B cell (primary cell): ENCODE results near the gene NHERF2. TPM values are rescaled to one million over a fixed set of nuclear protein-coding genes. Genes with fewer than 3 reads are reported as not detected.

Source experiments
- ATAC-seq: fragments of 200-7000 bp; cut with Tn5 transposase; one replicate; pipeline ENCODE4 v1.10.0; 2021; ENCODE audit warnings: low read depth, mild to moderate bottlenecking, moderate number of reproducible peaks, moderate library complexity
- CTCF ChIA-PET: fragments of 350-600 bp; sonication (Branson Sonifier 250); formaldehyde crosslinking; loops from one replicate; lab custom pipeline; 2021; ENCODE audit warnings: antibody characterized with exemption, inconsistent platforms; lab: Charles Lee
- POLR2A ChIA-PET: fragments of 350-600 bp; sonication (Branson Sonifier 250); formaldehyde crosslinking; loops from one replicate; lab custom pipeline; 2021; ENCODE audit warnings: antibody characterized with exemption; lab: Charles Lee
- DNase-seq: peaks from one replicate; pipeline ENCODE4 v3.0.0; 2013
- H2AFZ ChIP-seq: 2 replicates; pipeline ENCODE4 v1.6.1; 2012; ENCODE audit warnings: mild to moderate bottlenecking, low read depth, low read length; ENCODE audit not compliant: insufficient read depth, poor library complexity, severe bottlenecking
- H3K27ac ChIP-seq, 2 donors: 1 replicate in 1 of 2; 2 replicates in 1 of 2; pipeline ENCODE4 v1.5.1; 2012 to 2013; ENCODE audit warnings: low read length in 2 of 2, mild to moderate bottlenecking in 2 of 2, moderate library complexity in 1 of 2
- H3K27me3 ChIP-seq, 4 experiments: fragments of 200-600 bp in 1 of 4; sonication (generic) in 1 of 4; replicated peaks in 1 of 4; 1 replicate in 2 of 4; 2 replicates in 2 of 4; pipeline versions ENCODE4 v1.6.1 to v1.7.0; 2013 to 2016; ENCODE audit warnings: low read length in 3 of 4, mild to moderate bottlenecking in 2 of 4, mixed read lengths in 1 of 4, moderate library complexity in 1 of 4; ENCODE audit not compliant: insufficient read depth in 4 of 4, control insufficient read depth in 3 of 4; ENCODE audit errors: control extremely low read depth in 1 of 4
- H3K36me3 ChIP-seq, 2 experiments: replicated peaks in 1 of 2; 1 replicate in 1 of 2; 2 replicates in 1 of 2; pipeline versions ENCODE4 v1.6.1 to v1.7.1; 2013; ENCODE audit warnings: low read length in 1 of 2; ENCODE audit not compliant: insufficient read depth in 2 of 2, control insufficient read depth in 1 of 2; ENCODE audit errors: control extremely low read depth in 1 of 2, extremely low read depth in 1 of 2
- H3K4me1 ChIP-seq, 2 donors: fragments of 200-600 bp in 1 of 2; sonication (generic) in 1 of 2; 1 replicate in 1 of 2; 2 replicates in 1 of 2; pipeline versions ENCODE4 v1.5.1 to v1.6.1; 2013 to 2017; ENCODE audit warnings: low read length in 2 of 2; ENCODE audit not compliant: control insufficient read depth in 2 of 2, insufficient read depth in 2 of 2
- H3K4me2 ChIP-seq: replicated peaks from 2 replicates; pipeline ENCODE3; 2012; ENCODE audit warnings: mild to moderate bottlenecking, low read depth, low read length; ENCODE audit not compliant: poor library complexity, severe bottlenecking
- H3K4me3 ChIP-seq, 5 experiments: fragments of 200-600 bp in 1 of 5; sonication (generic) in 1 of 5; 1 replicate in 3 of 5; 2 replicates in 2 of 5; pipeline versions ENCODE4 v1.5.1 to v1.7.0; 2011 to 2016; ENCODE audit warnings: low read length in 4 of 5, mild to moderate bottlenecking in 4 of 5, low read depth in 2 of 5, control low read depth in 1 of 5, moderate library complexity in 1 of 5; ENCODE audit not compliant: insufficient read depth in 1 of 5; ENCODE audit errors: control extremely low read depth in 1 of 5, extremely low read depth in 1 of 5
- H3K79me2 ChIP-seq: fragments of 200-600 bp; sonication (generic); one replicate; pipeline ENCODE4 v1.6.0; 2016; ENCODE audit warnings: low read length; ENCODE audit not compliant: control insufficient read depth, insufficient read depth
- H3K9ac ChIP-seq: fragments of 200-600 bp; sonication (generic); 2 replicates; pipeline ENCODE4 v1.6.1; 2017; ENCODE audit warnings: mild to moderate bottlenecking, low read length, moderate library complexity
- H3K9me3 ChIP-seq, 3 donors: one replicate each; pipeline versions ENCODE4 v1.6.1 to v1.7.1; 2013; ENCODE audit warnings: low read length in 2 of 3; ENCODE audit not compliant: control insufficient read depth in 2 of 3, insufficient read depth in 1 of 3; ENCODE audit errors: control extremely low read depth in 1 of 3
- H4K20me1 ChIP-seq: 2 replicates; pipeline ENCODE4 v1.6.0; 2012; ENCODE audit warnings: mild to moderate bottlenecking, low read length; ENCODE audit not compliant: insufficient read depth, control insufficient read depth, poor library complexity, severe bottlenecking
- H3K27ac Mint-ChIP-seq: one replicate; pipeline ENCODE4 v1.8.0; 2021; ENCODE audit warnings: mixed read lengths
- H3K27me3 Mint-ChIP-seq: one replicate; pipeline ENCODE4 v1.8.0; 2021; ENCODE audit warnings: mixed read lengths
- H3K4me1 Mint-ChIP-seq: one replicate; pipeline ENCODE4 v1.8.0; 2021; ENCODE audit warnings: mixed read lengths
- H3K4me3 Mint-ChIP-seq: one replicate; pipeline ENCODE4 v1.8.0; 2021; ENCODE audit warnings: mixed read lengths
- H3K9me3 Mint-ChIP-seq: one replicate; pipeline ENCODE4 v1.8.0; 2022; ENCODE audit warnings: mixed read lengths; ENCODE audit not compliant: insufficient read depth
- CTCF ChIP-seq: fragments of 200-600 bp; IDR thresholded peaks from one replicate; pipeline ENCODE4 v1.8.0; 2022; ENCODE audit warnings: antibody characterized with exemption, mild to moderate bottlenecking
- EZH2 ChIP-seq: IDR thresholded peaks from 2 replicates; pipeline ENCODE4 v1.6.1; 2012; ENCODE audit warnings: borderline replicate concordance, low read depth, mild to moderate bottlenecking, moderate library complexity, low read length; ENCODE audit not compliant: insufficient read depth, poor library complexity, severe bottlenecking
- WGBS: methylation state at CpG from one replicate; pipeline ENCODE4 v1.1.5; 2013; ENCODE audit warnings: missing lambda C conversion rate; ENCODE audit not compliant: insufficient coverage; 5-methylcytosine and 5-hydroxymethylcytosine counted together
- intact Hi-C: fragments of 100-400 bp; cut with micrococcal nuclease; formaldehyde crosslinking; loops from one replicate; pipeline ENCODE4 v1.10.0; 2022
- polyA plus RNA-seq: library from polyadenylated mRNA; depleted of rRNA; stranded (reverse); fragments of >200 nt; gene quantifications from 2 replicates; pipeline ENCODE4 v1.2.3, GENCODE V29; 2012
- total RNA-seq, 2 donors: library from RNA; stranded (reverse); fragments of 120-200 nt in 1 of 2; gene quantifications; 1 replicate in 1 of 2; 2 replicates in 1 of 2; pipeline versions ENCODE4 v1.2.3 to v1.2.4, GENCODE V29; 2013 to 2022

NHERF2 gene
- total and polyA plus RNA-seq, 2 donors (not counting 1 experiment from before 2014, with no cell fraction given): 1.8 to 2.2 TPM

GRCh38 chr16:2077016-2077415 lies 50.3 kb downstream of the NHERF2 start:
- no peaks in the 10 kb centered on the region for H4K20me1 ChIP-seq
- H3K36me3 ChIP-seq: peaks cover 0 to 49% of the 10 kb centered on the region in 2 experiments
- no peak overlapping the region for H2AFZ ChIP-seq
- CTCF ChIA-PET: no interaction called here
- TF ChIP-seq EZH2: no peak
- no peak for TF ChIP-seq CTCF
- H3K9me3 ChIP-seq: no peaks in the 10 kb centered on the region
- no peaks in the 10 kb centered on the region for H3K79me2 ChIP-seq
- no peak overlapping the region for H3K4me2 ChIP-seq
- H3K27me3 Mint-ChIP-seq: no peaks in the 10 kb centered on the region
- ATAC-seq (no peak), DNase-seq (no peak)
- no peak overlapping the region for H3K27ac ChIP-seq
- H3K4me1 ChIP-seq: no peaks in the 10 kb centered on the region
- no peaks in the 10 kb centered on the region for H3K9me3 Mint-ChIP-seq
- WGBS: 98% methylated on average over 17 of the region's 17 CpGs
- H3K9ac ChIP-seq: no peak overlapping the region
- no peak overlapping the region for H3K4me3 ChIP-seq
- no peaks in the 10 kb centered on the region for H3K27me3 ChIP-seq
- POLR2A ChIA-PET: no interaction called here
- no peak overlapping the region for H3K4me3 Mint-ChIP-seq
- intact Hi-C loops: no loop called here
- no peaks in the 10 kb centered on the region for H3K4me1 Mint-ChIP-seq
- H3K27ac Mint-ChIP-seq: no peak overlapping the region

GRCh38 chr16:2077696-2078095 lies 51.0 kb downstream of the NHERF2 start:
- ChIA-PET POLR2A (interaction anchor here (0.6 kb wide), 1 partner anchor 61 kb away, joined by 14 read pairs; no protein-coding TSS in a partner anchor), CTCF (no interaction called here)
- H3K4me3 ChIP-seq: no peak overlapping the region
- H3K27me3 Mint-ChIP-seq: no peaks in the 10 kb centered on the region
- DNase-seq (no peak), ATAC-seq (no peak)
- H3K9me3 ChIP-seq: no peaks in the 10 kb centered on the region
- H3K4me2 ChIP-seq: no peak overlapping the region
- no peak overlapping the region for H3K4me3 Mint-ChIP-seq
- H3K36me3 ChIP-seq: peaks cover 0 to 44% of the 10 kb centered on the region in 2 experiments
- no peaks in the 10 kb centered on the region for H4K20me1 ChIP-seq
- no peak overlapping the region for H3K27ac Mint-ChIP-seq
- no peak overlapping the region for H2AFZ ChIP-seq
- intact Hi-C loops: no loop called here
- no peaks in the 10 kb centered on the region for H3K9me3 Mint-ChIP-seq
- H3K4me1 ChIP-seq: no peaks in the 10 kb centered on the region
- H3K9ac ChIP-seq: no peak overlapping the region
- H3K79me2 ChIP-seq: no peaks in the 10 kb centered on the region
- no peaks in the 10 kb centered on the region for H3K4me1 Mint-ChIP-seq
- 96% methylated on average over 21 of the region's 21 CpGs for WGBS
- no peaks in the 10 kb centered on the region for H3K27me3 ChIP-seq
- no peak overlapping the region for H3K27ac ChIP-seq
- no peak for TF ChIP-seq EZH2
- no peak for TF ChIP-seq CTCF
